Skeletal muscle tissue (tissue), 4 donors: Measurements from ENCODE around the gene ASIC2. TPM values are rescaled to one million over a fixed set of nuclear protein-coding genes. Genes with fewer than 3 reads are reported as not detected.

Experiments
- H3K27ac ChIP-seq: one replicate; pipeline ENCODE4 v1.7.0; 2013; ENCODE audit warnings: mild to moderate bottlenecking, low read depth, low read length, inconsistent platforms
- H3K27me3 ChIP-seq, 3 donors: one replicate each; pipeline ENCODE4 v1.7.0; 2013; ENCODE audit warnings: low read length in 3 of 3; ENCODE audit not compliant: control insufficient read depth in 3 of 3, insufficient read depth in 3 of 3
- H3K36me3 ChIP-seq, 3 donors: one replicate each; pipeline ENCODE4 v1.7.0; 2013; ENCODE audit warnings: low read length in 3 of 3; ENCODE audit not compliant: control insufficient read depth in 3 of 3, insufficient read depth in 3 of 3
- H3K4me1 ChIP-seq, 3 donors: one replicate each; pipeline ENCODE4 v1.7.0; 2013; ENCODE audit warnings: low read length in 3 of 3, mild to moderate bottlenecking in 3 of 3; ENCODE audit not compliant: control insufficient read depth in 3 of 3, insufficient read depth in 3 of 3
- H3K4me3 ChIP-seq, 3 donors: one replicate each; pipeline ENCODE4 v1.7.0; 2013; ENCODE audit warnings: low read length in 3 of 3
- H3K9ac ChIP-seq, 3 donors: one replicate each; pipeline ENCODE4 v1.7.0; 2013; ENCODE audit warnings: low read length in 3 of 3, mild to moderate bottlenecking in 3 of 3, moderate library complexity in 2 of 3, low read depth in 1 of 3
- H3K9me3 ChIP-seq, 3 donors: one replicate each; pipeline ENCODE4 v1.7.0; 2013; ENCODE audit warnings: low read length in 3 of 3; ENCODE audit not compliant: control insufficient read depth in 3 of 3
- total RNA-seq: library from RNA; depleted of rRNA; stranded (reverse); fragments of >200 nt; gene quantifications from one replicate; pipeline ENCODE4 v1.2.3, GENCODE V29; 2014
- donor health status: Osteomylitis.

The ASIC2 gene
- total RNA-seq, 1 donor from 2014 or later = not detected

GRCh38 chr17:33076979-33077378, 216.1 kb downstream of the ASIC2 start:
- H3K4me1 ChIP-seq = no peaks in the 10 kb centered on the region
- no peak overlapping the region for H3K9ac ChIP-seq
- no peaks in the 10 kb centered on the region for H3K9me3 ChIP-seq
- no peak overlapping the region for H3K27ac ChIP-seq
- no peak overlapping the region for H3K4me3 ChIP-seq
- no peaks in the 10 kb centered on the region for H3K36me3 ChIP-seq
- H3K27me3 ChIP-seq = peaks cover 8 to 20% (median 9%) of the 10 kb centered on the region in 3 donors

- H3K27me3 ChIP-seq = peaks cover 0 to 7% (median 3%) of the 10 kb centered on the region in 3 donors
- no peaks in the 10 kb centered on the region for H3K4me1 ChIP-seq
- no peak overlapping the region for H3K9ac ChIP-seq
These were observed 219.7 kb downstream of the ASIC2 start for GRCh38 chr17:33073416-33073815.

DNA sequence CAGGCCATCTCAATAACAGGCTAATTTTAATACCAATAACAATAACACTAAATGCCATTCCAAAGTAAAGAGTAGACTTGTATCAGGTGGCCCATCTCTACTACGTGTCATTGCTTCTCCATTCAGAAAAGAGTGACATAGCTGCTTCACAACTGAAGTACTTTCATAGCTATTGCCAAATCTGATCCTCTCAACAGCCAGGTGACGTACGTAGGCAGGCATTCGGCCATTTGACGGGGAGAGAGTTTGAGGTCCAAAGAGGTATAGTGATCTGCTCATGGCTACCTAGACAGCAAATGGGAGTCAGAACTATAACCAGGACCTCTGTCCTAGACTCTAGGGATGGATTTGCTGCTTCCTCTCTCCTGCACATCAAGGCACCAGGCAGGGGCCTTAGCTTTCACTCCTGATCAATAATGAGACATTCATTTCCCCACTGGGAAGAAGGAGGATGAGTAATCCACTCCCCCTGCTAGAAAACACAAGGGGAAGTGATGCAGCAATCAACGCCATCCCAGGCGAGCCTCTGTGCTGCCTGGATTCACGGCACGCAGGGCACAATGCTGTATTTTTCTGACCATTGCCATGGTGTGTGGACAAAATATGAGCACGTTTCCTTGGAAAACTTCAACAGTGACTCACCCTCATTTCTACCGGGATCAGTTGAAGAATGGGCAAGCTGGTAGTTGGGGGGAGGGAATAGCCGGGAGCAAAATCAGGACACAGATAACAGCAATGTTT, 220.5 kb downstream of the ASIC2 start:
- no peak overlapping the region for H3K9ac ChIP-seq
- H3K27ac ChIP-seq = no peak overlapping the region
- H3K4me3 ChIP-seq = no peak overlapping the region
- H3K4me1 ChIP-seq = no peaks in the 10 kb centered on the region
- peaks cover 0 to 7% (median 3%) of the 10 kb centered on the region in 3 donors for H3K27me3 ChIP-seq
- H3K9me3 ChIP-seq = no peaks in the 10 kb centered on the region
- H3K36me3 ChIP-seq = no peaks in the 10 kb centered on the region

More at GRCh38 chr17:33073416-33073815, 219.7 kb downstream of the ASIC2 start:
- no peaks in the 10 kb centered on the region for H3K9me3 ChIP-seq
- H3K4me3 ChIP-seq = no peak overlapping the region
- no peaks in the 10 kb centered on the region for H3K36me3 ChIP-seq
- no peak overlapping the region for H3K27ac ChIP-seq

DNA sequence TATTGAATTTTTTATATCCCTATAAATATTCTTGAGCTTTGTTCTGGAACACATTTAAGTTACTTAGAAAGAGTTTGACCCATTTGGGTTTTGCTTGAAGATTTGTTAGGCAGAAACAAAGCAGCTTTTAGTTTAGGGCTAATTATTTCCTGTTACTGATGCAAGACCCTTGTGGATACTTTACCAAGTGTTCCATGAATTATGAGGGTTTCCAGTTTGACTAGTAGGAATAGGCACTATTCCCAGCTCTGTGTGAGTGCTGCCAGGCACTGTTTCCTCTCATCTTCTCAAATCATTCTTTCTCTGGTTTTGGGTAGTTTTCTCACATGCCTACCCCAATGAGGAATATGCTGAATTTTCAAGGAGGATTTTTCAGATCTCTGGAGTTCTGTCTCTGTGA, 221.4 kb downstream of the ASIC2 start:
- H3K27me3 ChIP-seq = peaks cover 0 to 13% (median 3%) of the 10 kb centered on the region in 3 donors
- no peaks in the 10 kb centered on the region for H3K36me3 ChIP-seq
- H3K4me3 ChIP-seq = no peak overlapping the region
- no peaks in the 10 kb centered on the region for H3K4me1 ChIP-seq
- no peak overlapping the region for H3K27ac ChIP-seq
- H3K9ac ChIP-seq = no peak overlapping the region
- H3K9me3 ChIP-seq = no peaks in the 10 kb centered on the region

DNA sequence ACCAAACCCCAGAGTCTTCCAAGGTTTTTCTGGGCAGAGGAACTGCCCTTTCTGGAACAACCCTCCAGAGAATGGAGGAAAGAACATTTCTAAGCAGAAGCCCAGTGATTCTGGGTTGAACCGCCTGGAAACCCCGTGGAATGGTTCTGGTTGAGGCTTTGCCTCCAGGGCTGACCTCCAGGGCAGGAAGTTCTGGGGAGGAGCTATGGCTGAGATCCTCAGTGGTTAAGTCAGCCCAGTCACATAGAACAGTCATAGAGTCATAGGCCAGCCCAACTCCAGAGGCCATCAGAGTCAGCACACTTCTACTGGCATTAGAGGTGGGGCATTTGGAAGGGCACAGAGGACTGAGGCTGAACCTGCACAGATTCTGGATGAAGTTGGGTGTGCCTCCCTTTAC, 235.5 kb downstream of the ASIC2 start:
- Histone ChIP-seq H3K4me3 (no peak overlapping the region), H3K9me3 (no peaks in the 10 kb centered on the region), H3K36me3 (no peaks in the 10 kb centered on the region), H3K9ac (no peak overlapping the region), H3K27me3 (peaks cover 0 to 14% (median 0%) of the 10 kb centered on the region in 3 donors), H3K27ac (no peak overlapping the region), H3K4me1 (peaks cover 0 to 5% (median 2%) of the 10 kb centered on the region in 3 donors)

DNA sequence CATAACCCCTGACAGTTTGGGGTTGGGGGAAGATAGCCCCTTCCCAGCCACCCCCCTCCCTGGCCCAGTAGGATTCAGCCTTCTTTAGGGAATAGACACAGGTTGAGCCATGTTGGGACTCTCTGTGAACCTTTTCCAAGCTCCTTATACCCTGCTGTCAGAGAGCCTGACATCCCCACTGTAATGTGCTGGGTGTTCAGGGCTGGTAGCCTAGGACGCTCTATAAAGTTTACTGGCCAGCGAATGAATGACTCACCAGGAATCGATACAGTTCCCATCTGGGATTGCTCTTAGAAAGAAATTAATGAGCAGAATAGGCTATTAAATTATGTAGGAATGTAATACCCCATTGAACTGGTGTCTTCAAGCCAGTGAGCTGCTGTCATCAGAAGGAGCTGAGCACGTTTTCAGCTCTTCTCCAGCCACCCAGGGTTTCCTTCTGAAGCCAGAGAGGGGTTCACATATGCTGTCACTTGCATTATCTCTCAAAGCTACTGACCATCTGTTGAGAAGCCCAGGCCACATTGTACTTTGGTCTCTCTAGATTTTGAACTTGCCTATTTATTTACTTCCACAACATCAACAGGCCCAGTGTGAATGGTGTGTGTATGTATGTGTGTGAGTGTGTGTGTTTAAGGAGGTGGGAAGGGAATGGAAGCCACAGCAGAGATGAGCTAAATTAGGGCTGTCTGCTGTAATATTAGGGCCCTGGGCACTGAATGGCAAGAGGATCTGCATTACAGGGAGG, 236.5 kb downstream of the ASIC2 start:
- Histone ChIP-seq H3K27me3 (peaks cover 0 to 14% (median 0%) of the 10 kb centered on the region in 3 donors), H3K36me3 (no peaks in the 10 kb centered on the region), H3K9me3 (no peaks in the 10 kb centered on the region), H3K9ac (no peak overlapping the region), H3K27ac (no peak overlapping the region), H3K4me1 (peaks cover 0 to 5% (median 2%) of the 10 kb centered on the region in 3 donors), H3K4me3 (no peak overlapping the region)

- Histone ChIP-seq H3K36me3 (no peaks in the 10 kb centered on the region), H3K4me3 (no peak overlapping the region), H3K9me3 (no peaks in the 10 kb centered on the region), H3K4me1 (peaks cover 0 to 5% (median 2%) of the 10 kb centered on the region in 3 donors), H3K27ac (no peak overlapping the region), H3K9ac (no peak overlapping the region), H3K27me3 (peaks cover 0 to 15% (median 0%) of the 10 kb centered on the region in 3 donors)
These were observed 237.3 kb downstream of the ASIC2 start for GRCh38 chr17:33055746-33056145.

- H3K4me1 ChIP-seq = peaks cover 0 to 5% (median 2%) of the 10 kb centered on the region in 3 donors
These were observed 237.9 kb downstream of the ASIC2 start for GRCh38 chr17:33055171-33055611.

GRCh38 chr17:33054412-33054811, 238.7 kb downstream of the ASIC2 start:
- H3K4me3 ChIP-seq = no peak overlapping the region
- H3K27ac ChIP-seq = no peak overlapping the region
- H3K36me3 ChIP-seq = no peaks in the 10 kb centered on the region
- peaks cover 0 to 18% (median 4%) of the 10 kb centered on the region in 3 donors for H3K27me3 ChIP-seq
- no peaks in the 10 kb centered on the region for H3K9me3 ChIP-seq
- no peak overlapping the region for H3K9ac ChIP-seq
- H3K4me1 ChIP-seq = peaks cover 0 to 5% (median 2%) of the 10 kb centered on the region in 3 donors

More at GRCh38 chr17:33055171-33055611, 237.9 kb downstream of the ASIC2 start:
- Histone ChIP-seq H3K27ac (no peak overlapping the region), H3K9ac (no peak overlapping the region), H3K9me3 (no peaks in the 10 kb centered on the region), H3K27me3 (peaks cover 0 to 18% (median 4%) of the 10 kb centered on the region in 3 donors), H3K4me3 (no peak overlapping the region), H3K36me3 (no peaks in the 10 kb centered on the region)

- H3K36me3 ChIP-seq = no peaks in the 10 kb centered on the region
- H3K4me3 ChIP-seq = no peak overlapping the region
- no peak overlapping the region for H3K9ac ChIP-seq
- peaks cover 0 to 18% (median 4%) of the 10 kb centered on the region in 3 donors for H3K27me3 ChIP-seq
- H3K9me3 ChIP-seq = no peaks in the 10 kb centered on the region
- no peak overlapping the region for H3K27ac ChIP-seq
- peaks cover 0 to 5% (median 2%) of the 10 kb centered on the region in 3 donors for H3K4me1 ChIP-seq
These were observed 239.4 kb downstream of the ASIC2 start for GRCh38 chr17:33053676-33054075.
